ENCODE measurements around the gene ADRM1. TPM values are rescaled to one million over a fixed set of nuclear protein-coding genes. Genes with fewer than 3 reads are reported as not detected.

ADRM1 gene
- total and polyA plus RNA-seq, 10 of the 15 experiments (the other 5 are each of a cell fraction or from before 2014, with no cell fraction given), result 3.4 to 213 (median 95.9) TPM

DNA sequence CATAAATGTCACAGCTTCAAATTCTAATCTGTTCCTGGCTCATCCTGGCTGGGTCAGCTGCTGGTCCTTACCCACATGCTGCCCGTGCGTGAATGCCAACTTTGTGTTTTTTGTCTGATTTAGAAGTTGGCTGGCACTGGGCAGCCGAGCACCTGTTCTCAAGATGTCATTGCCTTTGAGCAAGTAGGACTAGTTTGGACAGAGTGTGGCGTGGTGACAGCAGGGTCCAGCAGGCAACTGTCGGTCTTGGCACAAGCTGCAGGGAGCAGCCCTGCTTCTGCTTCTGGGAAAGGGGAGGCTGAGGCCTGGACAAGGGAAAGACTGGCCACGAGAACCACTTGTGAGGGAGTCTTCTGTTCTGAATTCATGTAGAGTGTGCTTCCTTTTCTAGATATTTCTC is 26.4 kb upstream of the ADRM1 start:
- ChIA-PET SMC1A (ENCODE audit: uncharacterized antibody, unreplicated experiment) (interaction anchor here (0.5 kb wide), 1 partner anchor 533 kb away, joined by 3 read pairs; no protein-coding TSS in a partner anchor), RAD21 (ENCODE audit: unreplicated experiment) (no interaction called here), POLR2A (no interaction called here), CTCF (no interaction called here)
- H4K20me1 ChIP-seq (ENCODE audit: control insufficient read depth, insufficient read depth), result no peaks in the 10 kb centered on the region
- TF ChIP-seq POU2F2 (IDR thresholded peaks at IDR 0.05; ENCODE audit: borderline replicate concordance, low read depth, low read length) (no peak), IRF4 (IDR thresholded peaks at IDR 0.05; ENCODE audit: low read depth, low read length) (no peak), ZBED1 (IDR thresholded peaks at IDR 0.05; ENCODE audit: borderline replicate concordance) (no peak), NR2F1 (conservative IDR thresholded peaks at IDR 0.05) (no peak), POLR2AphosphoS5 (IDR thresholded peaks at IDR 0.05; ENCODE audit: low read length) (no peak), RAD21 (IDR thresholded peaks at IDR 0.05; ENCODE audit: insufficient read depth, low read depth, low read length) (no peak), RFX5 (IDR thresholded peaks at IDR 0.05; ENCODE audit: low read depth, low read length) (no peak), YY1 (IDR thresholded peaks at IDR 0.05; ENCODE audit: low read depth, low read length) (no peak), PAX8 (IDR thresholded peaks at IDR 0.05) (no peak)
- TF ChIP-seq, protein P1, sequence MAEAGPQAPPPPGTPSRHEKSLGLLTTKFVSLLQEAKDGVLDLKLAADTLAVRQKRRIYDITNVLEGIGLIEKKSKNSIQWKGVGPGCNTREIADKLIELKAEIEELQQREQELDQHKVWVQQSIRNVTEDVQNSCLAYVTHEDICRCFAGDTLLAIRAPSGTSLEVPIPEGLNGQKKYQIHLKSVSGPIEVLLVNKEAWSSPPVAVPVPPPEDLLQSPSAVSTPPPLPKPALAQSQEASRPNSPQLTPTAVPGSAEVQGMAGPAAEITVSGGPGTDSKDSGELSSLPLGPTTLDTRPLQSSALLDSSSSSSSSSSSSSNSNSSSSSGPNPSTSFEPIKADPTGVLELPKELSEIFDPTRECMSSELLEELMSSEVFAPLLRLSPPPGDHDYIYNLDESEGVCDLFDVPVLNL (IDR thresholded peaks at IDR 0.05; ENCODE audit: low read depth, low read length), result no peak
- TF ChIP-seq, protein P2, sequence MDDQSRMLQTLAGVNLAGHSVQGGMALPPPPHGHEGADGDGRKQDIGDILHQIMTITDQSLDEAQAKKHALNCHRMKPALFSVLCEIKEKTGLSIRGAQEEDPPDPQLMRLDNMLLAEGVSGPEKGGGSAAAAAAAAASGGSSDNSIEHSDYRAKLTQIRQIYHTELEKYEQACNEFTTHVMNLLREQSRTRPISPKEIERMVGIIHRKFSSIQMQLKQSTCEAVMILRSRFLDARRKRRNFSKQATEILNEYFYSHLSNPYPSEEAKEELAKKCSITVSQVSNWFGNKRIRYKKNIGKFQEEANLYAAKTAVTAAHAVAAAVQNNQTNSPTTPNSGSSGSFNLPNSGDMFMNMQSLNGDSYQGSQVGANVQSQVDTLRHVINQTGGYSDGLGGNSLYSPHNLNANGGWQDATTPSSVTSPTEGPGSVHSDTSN (IDR thresholded peaks at IDR 0.05; ENCODE audit: insufficient replicate concordance, low read depth, low read length), result no peak
- no peaks in the 10 kb centered on the region for H3K79me2 ChIP-seq (ENCODE audit: control insufficient read depth, insufficient read depth, low read length)
- H3K9ac ChIP-seq (ENCODE audit: control insufficient read depth, insufficient read depth, low read length), result no peak overlapping the region
- no TSS peak for BruUV-seq (replicated peaks)
- H3K27me3 ChIP-seq (replicated peaks in 1 of 2; ENCODE audit: control insufficient read depth in 2 of 2, insufficient read depth in 2 of 2, low read length in 1 of 2), result no peaks in the 10 kb centered on the region
- intact Hi-C loops (cut with micrococcal nuclease; ENCODE audit: unreplicated experiment), result no loop called here
- H3K27ac ChIP-seq (ENCODE audit: control insufficient read depth, insufficient read depth), result no peak overlapping the region
- in situ Hi-C loops (cut with MboI), result no loop called here
- 97% methylated on average over 6 of the region's 6 CpGs for WGBS (ENCODE audit: insufficient coverage, insufficient replicate concordance, low lambda C conversion rate, missing lambda C conversion rate)
- no peaks in the 10 kb centered on the region for H3K4me1 ChIP-seq (ENCODE audit: control insufficient read depth, insufficient read depth, low read length)
- peaks cover 26 to 30% of the 10 kb centered on the region in 2 experiments for H3K36me3 ChIP-seq (ENCODE audit: control insufficient read depth in 2 of 2, insufficient read depth in 2 of 2, low read length in 1 of 2)
- FAIRE-seq, result no peak
- no peak for DNase-seq (ENCODE audit: low read depth, low spot score)
- H2AFZ ChIP-seq (ENCODE audit: control insufficient read depth, low read depth, low read length), result no peak overlapping the region
- no peaks in the 10 kb centered on the region for H3K9me3 ChIP-seq (replicated peaks; ENCODE audit: control insufficient read depth, insufficient read depth, low read length)
- no peak overlapping the region for H3K4me2 ChIP-seq (ENCODE audit: control insufficient read depth, insufficient read depth)
- H3K4me3 ChIP-seq, result no peak overlapping the region
- no peak for ATAC-seq
